HG02884 (cell line): Measurements from ENCODE around the gene MRPL3.

ENCODE experiments used
- ATAC-seq: cut with Tn5 transposase; IDR thresholded peaks from one replicate; pipeline ENCODE4 v1.9.1; 2021; ENCODE audit warnings: mild to moderate bottlenecking, moderate library complexity; ENCODE audit not compliant: unreplicated experiment

The MRPL3 gene

DNA sequence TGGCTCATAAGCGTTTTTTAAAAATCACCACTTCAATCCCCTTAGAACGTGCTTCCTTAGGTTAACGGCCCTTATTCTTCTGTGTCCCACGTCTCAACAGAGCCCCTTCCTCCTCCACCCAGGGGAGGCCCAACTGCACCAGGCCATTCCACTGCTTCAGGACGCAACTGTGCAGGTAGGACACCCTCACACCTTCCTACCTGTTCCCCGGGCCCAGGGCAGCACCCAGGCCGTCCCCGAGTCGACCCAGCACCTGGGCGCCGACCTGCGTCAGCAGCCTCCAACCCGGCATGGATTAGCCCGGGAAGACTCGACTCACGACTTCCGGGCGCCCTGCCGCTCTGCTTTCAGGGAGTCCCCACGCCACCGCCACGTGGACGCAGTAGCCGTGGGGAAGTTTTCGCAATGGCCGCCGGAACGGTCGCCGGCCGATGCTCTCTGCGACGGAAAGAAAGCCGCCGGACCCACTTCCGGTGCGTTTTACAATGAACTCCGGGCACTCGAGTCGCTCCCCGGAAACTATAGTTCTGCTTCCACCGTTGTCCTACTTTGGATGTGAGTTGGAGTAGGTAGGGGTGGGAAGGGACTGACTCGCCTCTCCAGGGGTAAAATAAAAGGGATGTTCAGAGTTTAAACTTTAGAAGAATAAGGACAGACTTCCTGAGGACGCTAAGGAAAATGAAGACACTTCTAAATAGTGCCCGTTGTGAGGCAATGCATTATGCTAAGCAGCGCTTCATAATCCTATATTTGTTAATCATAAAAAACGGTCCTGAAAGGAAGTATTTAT is at the start of gene MRPL3:
TSS of gene MRPL3 (minus strand) at position 442 of the 790 bp plus-strand sequence. CDS start at position 292, 150 bp downstream.
- peak; percentile 93 for ATAC-seq

DNA sequence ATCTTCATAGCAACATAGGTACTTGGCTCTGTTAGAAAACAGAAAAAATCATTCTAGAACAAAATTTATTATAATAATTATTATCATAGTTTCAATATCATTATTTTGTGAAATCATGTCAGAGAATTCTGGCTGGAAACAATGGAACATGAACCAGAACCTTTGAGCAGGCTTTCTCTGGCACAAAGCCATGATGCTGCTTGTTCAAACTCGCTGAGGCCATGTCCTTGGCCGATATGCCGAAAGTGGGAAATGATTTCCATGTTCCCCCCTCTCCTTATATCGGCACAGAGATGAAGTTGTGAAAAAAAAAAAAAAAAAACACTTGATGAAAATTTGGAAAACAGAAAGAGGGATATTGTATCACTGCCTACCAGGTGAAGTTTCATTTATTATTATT is 49.0 kb upstream of the MRPL3 start:
- ATAC-seq: no peak

DNA sequence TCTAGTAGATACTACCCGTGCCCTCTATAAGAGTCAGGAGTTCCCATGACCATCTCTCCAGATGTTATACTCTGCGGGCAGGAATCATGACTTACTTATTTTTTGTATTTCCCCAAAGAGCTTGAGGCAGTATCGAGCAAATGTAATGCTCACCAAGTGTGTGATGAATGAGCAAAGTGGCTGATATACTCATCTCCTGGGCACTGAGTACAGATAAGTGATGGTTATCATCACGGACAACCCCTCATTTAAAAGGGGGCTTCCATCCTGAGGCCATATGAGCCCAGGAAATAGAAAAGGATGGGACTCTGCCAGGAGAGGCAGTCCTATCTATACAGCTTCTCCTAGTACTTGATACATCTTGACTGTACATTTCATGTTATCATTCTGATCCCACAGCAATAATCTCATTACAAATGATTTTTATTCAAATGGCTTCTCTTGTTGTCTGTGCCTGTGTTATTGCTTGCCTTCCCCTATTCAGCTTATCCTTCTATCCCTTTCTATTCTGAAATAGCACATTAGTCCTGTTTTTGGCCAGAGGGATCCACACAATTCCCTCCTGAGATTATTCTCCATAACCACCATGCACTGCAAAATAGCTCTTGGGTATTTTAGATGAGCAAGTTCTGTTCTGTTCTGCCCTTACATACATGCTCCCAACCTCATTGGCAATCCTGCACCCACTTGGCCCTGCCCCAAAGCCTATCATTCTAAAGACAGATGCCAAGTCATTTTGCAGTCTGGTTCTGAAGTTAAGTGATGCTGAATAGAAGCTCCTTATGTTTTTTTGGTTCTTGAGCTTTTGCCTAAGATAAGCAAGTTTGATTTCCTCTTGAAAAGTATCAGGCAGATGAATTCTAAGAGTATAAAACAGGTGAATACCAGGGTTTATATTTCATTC is 48.0 kb upstream of the MRPL3 start:
- no peak for ATAC-seq

DNA sequence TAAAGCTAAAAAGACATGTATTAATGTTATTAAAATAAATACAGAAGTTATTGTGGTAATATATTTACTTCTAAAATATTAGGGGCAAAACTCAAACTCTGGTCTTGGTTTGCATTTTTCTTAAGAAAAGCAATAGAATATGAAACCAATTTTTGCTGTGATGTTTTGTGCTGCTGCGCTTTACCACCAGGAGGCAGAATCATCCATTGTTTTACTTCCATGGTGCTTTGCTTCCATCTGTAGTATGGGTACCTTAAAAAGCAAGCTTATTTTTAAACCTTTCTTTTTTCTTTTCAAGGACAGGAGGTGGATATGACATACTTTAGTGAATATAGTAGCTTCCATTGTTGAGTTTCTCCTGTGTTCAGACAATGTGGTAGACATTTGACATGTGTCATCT is 46.6 kb upstream of the MRPL3 start:
- ATAC-seq: no peak

DNA sequence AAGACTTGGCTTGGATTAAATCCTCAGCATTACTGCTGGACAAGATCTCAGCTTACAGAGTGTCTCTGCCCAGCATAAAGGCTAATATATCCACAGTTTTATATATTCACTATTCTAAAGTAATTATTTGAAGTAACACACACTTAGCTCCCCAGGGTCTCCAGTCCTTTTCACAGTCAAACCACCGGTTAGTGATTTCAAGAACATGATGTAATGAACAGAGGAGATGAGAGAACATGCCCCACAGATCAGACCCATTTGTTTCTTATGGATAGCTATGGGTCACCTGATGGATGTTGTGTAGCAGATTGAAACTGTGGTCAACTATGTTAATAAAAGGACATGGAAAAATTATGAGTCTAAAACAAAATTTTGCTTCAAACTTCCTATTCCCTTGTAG is 44.8 kb upstream of the MRPL3 start:
- ATAC-seq: no peak

DNA sequence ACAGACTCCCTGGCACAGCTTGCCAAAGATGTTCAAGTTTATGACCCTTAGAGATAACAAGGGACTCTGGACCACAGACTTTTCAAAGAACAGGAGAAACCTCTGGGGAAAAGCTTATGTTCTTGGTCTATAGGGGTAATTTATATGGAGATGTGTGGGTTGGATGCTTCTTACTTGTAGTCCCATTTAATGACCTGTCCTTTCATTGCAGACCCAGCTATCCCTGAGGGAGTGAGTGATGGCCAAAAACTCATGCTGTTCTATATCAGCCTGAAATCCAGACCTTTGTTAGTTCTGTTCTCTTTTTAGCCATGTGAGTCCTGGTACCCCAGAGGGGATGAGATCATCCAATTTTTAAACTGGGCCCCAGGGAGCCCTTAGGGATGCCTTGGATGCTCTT is 43.7 kb upstream of the MRPL3 start:
- ATAC-seq: no peak

DNA sequence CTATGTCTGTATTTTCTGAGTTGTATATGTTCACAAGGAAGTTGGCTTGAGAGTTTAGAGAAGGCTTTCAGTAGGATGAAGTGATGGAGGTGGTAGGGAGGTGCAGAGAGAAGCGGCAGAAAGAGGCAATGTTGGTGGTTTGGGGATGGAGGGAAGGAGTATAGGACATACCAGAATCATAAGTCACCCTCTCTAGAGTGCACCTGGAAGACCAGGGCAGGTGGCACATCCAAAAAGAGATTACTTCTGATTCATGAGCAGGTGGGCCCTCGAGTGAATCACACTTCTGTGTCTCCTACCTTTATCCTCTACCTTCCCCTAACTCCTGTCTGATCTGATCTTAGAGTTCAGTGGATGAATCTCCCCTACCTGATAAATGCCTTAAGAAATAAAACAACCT is 41.8 kb upstream of the MRPL3 start:
- ATAC-seq: no peak

DNA sequence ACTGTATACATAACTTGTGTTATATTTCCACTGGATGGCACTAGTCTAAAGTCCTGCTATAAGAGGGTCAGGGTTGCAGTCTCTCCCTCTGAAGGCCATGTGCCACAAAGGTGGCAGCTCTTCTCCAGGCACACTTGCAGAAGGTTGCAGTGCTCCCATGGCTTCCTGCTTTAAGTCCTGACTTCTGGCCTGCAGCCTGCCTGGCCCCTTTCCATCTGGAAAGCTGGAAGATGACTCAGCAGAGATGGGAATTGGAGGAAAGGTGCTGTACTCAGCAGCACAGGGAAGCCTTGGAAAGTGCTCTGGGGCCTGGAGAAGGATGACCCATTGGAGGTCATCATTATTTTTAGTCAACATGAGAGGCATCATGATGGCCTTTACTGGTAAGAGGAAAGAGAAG is 40.9 kb upstream of the MRPL3 start:
- ATAC-seq: no peak

DNA sequence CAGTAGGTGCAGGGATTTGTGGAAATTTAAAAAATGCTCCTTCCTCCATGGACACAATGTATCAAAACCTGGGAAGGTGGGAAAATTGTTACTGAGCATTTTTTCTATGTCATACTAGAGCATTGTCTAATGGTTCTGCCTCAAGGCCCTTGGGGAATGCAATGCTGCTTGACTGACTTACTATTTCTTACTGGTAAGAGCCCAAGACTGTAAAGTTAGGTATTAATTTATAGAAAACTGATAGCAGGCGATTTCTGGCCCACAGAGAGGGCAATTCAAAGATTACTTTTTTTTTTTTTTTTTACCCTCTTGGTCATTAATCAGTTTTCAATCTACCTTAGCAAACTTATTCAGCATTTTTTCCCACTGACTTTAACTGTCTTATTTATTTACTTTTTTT is 38.5 kb upstream of the MRPL3 start:
- ATAC-seq: no peak

DNA sequence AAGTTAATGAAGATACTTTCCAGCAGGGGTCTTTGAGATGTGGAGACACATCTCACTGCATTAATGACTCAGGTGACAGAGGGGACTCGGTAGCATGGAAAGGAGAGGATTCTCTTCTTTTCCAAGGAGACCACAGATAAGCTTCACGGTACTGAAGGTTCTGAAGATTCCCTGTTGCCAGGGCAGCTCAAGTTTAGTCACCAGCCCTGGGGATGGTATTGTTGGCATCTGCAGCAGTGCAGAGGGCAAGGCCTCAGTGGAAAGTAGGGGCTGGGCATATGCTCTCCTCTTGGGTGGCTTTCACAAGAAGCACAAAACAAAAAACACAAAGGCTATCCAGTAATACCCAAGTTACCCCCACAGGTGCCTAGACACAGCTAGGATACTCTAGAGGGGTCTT is 38.0 kb upstream of the MRPL3 start:
- no peak for ATAC-seq

DNA sequence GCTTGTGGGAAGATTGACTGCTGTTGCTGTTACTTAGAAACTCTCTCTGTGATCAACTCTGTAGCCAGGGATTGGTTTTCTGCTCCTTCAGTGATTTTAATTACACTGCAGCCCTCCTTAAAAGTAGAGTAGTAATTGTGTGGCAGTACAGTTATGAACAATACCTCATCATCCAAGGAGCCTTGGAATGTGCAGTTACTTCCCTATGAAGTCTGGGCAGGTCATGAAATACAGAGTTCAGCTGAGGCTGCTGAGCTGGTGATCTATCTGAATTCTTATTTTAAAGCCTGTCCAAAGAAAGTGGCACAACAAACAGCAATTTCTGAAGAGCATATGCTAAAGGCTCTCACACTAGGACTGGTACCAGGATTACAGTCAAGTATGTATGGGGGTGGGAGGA is 37.4 kb upstream of the MRPL3 start:
- ATAC-seq: no peak

DNA sequence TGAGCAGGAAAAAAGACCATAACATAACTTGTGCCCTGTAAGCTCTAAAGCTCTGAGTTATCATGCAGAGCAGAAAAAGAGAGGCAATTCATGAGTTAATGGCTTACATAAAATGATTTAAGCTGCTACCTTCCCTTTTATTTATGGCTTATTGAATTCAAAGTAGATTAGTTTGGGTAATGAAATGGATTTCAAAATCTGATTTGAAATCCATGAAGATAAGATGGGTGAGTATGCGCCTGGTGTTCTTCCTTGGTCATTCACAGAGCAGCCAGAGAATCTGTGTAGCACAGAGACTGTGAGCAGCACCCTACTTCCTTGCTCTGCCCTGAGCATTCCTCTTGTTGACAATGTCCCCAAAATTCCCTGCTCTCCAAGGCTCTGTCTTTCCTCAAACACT is 36.2 kb upstream of the MRPL3 start:
- ATAC-seq: no peak

DNA sequence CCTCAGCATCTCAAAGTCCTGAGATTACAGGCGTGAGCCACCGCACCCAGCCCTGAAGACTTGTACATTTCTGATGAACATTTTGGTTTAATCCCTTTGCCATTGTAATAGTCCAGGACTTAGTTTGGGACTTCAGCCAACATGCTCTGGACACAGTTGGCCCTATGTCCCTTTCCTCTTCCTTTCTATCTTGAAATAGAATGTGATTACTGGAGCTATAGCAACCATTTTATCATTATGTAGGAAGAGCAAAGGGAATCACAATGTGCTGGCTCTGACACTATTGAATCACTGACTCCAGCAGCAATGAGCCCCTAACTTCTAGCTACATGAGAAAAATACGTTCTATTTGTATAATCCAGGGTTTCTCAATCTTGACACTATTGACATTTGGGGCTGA is 34.8 kb upstream of the MRPL3 start:
- ATAC-seq: no peak

DNA sequence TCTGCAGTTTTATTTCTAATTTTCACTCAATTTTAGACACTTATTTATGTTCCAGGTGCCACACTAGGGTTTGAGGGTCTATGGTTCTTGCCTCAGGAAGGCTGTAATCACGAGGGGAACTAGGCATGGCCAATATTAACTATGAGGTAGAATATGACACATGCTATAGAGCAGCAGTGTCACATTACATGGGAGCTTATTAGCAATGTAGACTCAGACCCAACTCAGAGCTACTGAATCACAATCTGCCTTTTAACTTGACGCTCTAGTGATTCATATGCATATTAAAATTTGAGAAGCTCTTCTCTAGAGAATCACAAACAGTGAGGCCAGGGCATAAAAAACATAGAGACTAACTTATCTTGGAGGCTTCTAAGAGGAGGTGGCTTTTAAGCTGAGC is 32.8 kb upstream of the MRPL3 start:
- ATAC-seq: no peak

DNA sequence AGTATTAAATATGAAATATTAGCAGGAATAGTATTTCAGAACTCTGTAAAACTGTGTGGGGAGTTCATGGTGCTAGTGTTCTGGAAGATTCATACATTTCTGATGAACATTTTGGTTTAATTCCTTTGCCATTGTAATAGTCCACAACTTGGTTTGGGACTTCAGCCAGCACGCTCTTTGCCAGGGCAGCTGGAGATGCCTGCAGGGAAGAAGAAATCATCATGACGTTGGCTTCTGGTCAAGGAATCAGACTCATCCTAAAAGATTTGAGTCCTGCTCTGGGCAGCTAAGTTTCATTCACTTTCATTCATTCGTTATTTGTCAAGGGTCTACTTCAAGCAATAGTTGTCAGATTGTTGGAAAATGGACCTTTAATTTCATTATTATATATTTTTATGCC is 32.4 kb upstream of the MRPL3 start:
- ATAC-seq: no peak

DNA sequence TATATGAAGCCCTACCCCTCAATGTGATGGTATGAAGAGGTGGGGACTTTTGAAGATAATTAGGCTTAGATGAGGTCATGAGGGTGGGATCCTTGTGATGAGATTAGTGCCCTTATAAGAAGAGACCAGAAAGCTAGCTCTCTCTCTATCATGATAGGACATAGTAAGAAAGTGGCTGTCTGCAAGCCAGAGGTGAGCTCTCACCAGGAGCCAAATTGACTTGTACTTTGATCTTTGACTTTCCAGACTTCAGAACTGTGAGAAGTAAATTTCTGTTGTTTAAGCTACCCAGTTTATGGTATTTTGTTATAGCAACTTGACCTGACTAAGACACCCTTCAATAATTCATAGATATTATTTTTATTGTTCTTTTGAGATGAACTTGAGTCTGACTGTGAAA is 29.9 kb upstream of the MRPL3 start:
- no peak for ATAC-seq

DNA sequence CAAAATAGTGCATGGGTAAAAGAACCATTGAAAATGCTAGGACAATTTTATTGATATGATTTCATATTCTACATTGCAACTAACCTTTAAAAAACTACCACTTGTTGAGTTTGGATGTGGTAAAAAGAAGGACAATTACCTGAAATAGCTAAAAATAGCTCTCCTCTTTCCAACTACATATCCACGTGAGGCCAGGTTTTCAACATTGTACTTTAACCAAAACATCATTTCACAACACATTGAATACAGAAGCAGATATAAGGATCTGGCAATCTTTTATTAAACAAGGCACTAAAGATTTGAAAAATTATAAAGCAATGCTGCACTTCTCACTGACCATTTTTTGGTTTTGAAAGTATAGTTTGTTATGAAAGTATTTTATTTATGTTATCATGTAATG is 28.1 kb upstream of the MRPL3 start:
- ATAC-seq: no peak

DNA sequence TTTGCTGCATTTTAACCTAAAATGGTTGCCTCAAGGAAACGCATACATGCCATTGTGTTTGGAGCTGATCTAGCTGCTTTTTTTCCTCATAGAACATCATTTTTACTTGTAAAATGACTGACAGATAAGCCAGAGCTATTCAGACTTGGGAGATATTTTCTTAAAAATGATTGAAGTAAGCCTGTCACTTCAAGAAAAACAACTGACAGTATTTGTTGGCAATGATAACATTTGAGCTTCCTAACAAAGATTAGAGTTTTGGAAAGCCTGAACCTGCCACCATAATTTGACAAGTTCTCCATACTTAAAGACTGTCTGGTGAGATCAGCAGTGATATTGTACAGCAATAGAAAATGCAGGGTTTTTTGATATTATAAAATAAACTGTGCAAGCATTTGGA is 27.6 kb upstream of the MRPL3 start:
- ATAC-seq: no peak

DNA sequence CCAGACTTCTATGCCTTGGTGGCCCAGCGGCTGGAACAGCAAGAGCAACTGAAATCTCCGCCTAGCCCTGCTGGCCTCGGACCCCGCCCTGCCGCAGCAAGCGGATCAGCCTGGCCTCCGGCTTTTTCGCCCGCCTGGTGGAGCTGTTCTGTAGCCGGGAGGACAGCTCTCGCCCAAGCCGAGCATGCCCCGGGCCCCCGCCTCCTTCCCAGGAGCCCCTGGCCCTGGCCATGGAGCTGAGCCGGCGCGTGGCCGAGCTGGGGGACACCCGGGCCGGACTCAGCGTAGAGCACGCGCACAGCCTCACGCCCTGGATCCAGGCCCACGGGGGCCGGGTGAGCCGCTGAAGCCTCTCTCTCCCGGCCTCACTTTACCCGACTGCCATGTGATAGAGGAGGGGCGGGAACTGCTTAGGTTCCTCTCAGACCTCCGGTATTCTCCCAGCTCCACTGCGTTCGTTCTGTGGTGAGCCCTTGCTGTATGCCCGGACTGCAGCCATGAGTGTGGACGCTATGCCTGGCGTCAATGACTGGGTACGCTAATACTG is 24.1 kb upstream of the MRPL3 start:
- no peak for ATAC-seq

DNA sequence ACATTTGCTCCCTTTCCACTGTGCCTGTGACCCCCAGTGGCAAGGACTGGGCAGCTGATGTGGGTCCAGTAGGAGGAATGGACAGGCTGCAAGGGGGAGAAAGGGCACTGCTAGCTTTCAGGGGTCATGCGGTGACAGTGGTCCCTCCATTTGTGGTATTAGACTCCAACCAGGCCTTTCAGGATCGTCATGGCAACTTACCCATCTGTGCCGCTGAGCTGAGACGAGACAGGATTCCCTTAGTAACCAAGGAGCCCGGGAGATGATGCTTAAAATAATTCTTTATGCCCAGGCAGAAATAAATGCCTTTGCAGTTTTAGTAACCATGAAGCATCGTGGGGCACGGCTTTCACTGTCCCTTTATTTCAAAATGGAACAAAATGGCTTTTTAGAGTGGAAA is 15.9 kb upstream of the MRPL3 start:
- no peak for ATAC-seq

DNA sequence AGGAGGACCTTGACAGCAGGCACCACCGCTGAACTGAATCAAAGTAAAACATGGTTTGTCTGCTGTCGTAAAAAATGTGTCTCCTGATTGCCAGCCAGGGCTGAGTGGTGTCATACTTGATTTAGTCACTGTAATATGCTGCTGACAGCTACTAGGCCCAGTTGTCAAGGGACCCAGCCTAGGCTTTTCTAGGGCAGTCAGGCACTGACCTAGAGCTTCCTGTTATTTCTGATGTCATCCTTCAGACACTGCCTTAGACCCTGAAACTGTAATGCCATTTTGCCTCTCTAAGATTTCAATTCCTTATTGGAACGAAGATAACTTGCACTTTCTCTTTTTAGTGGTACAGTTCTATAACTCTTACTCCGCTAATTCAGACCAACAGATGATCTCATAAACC is 2.6 kb upstream of the MRPL3 start:
- no peak for ATAC-seq

DNA sequence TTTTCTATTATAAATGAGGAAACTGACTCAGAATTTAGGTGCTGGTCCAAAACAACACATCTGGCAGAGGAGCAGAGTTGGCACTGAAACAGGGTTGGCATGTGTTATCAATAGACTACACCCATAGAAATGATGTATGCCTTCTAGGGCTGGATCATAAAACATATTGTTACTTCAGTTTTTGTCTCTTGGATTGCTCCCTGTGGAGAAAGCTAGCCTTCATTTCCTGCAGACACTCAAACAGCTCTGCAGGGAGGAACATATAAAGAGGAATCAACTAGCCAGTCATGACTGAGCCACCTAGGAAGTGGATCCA is 507 bp upstream of the MRPL3 start:
- ATAC-seq: no peak
